GM21529 (cell line): ENCODE results near the gene COX4I2.

Experiments used
- ATAC-seq: cut with Tn5 transposase; IDR thresholded peaks from one replicate; pipeline ENCODE4 v1.9.1; 2021; ENCODE audit not compliant: unreplicated experiment

The COX4I2 gene

GRCh38 chr20:31693987-31694661, 56.4 kb downstream of the COX4I2 start:
- no peak for ATAC-seq
